Gastrocnemius medialis (tissue), 4 donors: ENCODE results near the gene KIAA1217.

Experiments
- CTCF ChIP-seq, 5 experiments: fragments of 450-650 bp in 3 of 5; fragments of 200-600 bp in 2 of 5; sonication (generic) in 2 of 5; IDR thresholded peaks in 4 of 5; conservative IDR thresholded peaks in 1 of 5; 1 replicate in 4 of 5; 2 replicates in 1 of 5; pipeline ENCODE4 v1.5.1; 2016 to 2019; ENCODE audit warnings: antibody characterized with exemption in 5 of 5, mild to moderate bottlenecking in 3 of 5, moderate library complexity in 3 of 5
- POLR2A ChIP-seq, 2 donors: fragments of 450-650 bp; IDR thresholded peaks; one replicate each; pipeline ENCODE4 v1.6.1; 2017; ENCODE audit warnings: antibody characterized with exemption in 2 of 2, mild to moderate bottlenecking in 2 of 2, moderate library complexity in 2 of 2

GRCh38 chr10:24434961-24435360 lies 226.0 kb downstream of the KIAA1217 start:
- TF ChIP-seq CTCF (IDR thresholded peaks at IDR 0.05 in 4 of 5, conservative IDR thresholded peaks at IDR 0.05 in 1 of 5) (no peak), POLR2A (IDR thresholded peaks at IDR 0.05) (no peak)
